K562 (cell line): Measurements from ENCODE around the gene MINDY4. TPM values are rescaled to one million over a fixed set of nuclear protein-coding genes. Genes with fewer than 3 reads are reported as not detected.

Source experiments
- CBFA2T3 ChIP-seq: fragments of 450-650 bp; IDR thresholded peaks from 2 replicates; pipeline ENCODE4 v1.6.1; 2017
- HNRNPUL1 ChIP-seq: fragments of 200-400 bp; formaldehyde crosslinking; IDR thresholded peaks from 2 replicates; pipeline ENCODE4 v1.6.1; 2017; ENCODE audit warnings: low read length
- KDM2B ChIP-seq: fragments of 250-450 bp; sonication (Bioruptor Pico); IDR thresholded peaks from 2 replicates; pipeline ENCODE4 v1.8.0; 2021; ENCODE audit warnings: mild to moderate bottlenecking, moderate library complexity
- NCOA4 ChIP-seq: fragments of 450-650 bp; IDR thresholded peaks from 2 replicates; pipeline ENCODE4 v1.6.1; 2018; ENCODE audit warnings: mild to moderate bottlenecking; ENCODE audit not compliant: partially characterized antibody
- ZBTB40 ChIP-seq, 2 experiments: fragments of 450-650 bp in 1 of 2; sonication (generic) in 1 of 2; formaldehyde crosslinking in 1 of 2; IDR thresholded peaks; 2 replicates each; pipeline versions ENCODE4 v1.7.1 to v1.9.0; 2016 to 2022; ENCODE audit warnings: inconsistent platforms in 1 of 2, mild to moderate bottlenecking in 1 of 2, missing genetic modification reagents in 1 of 2
- ZSCAN32 ChIP-seq: fragments of 450-650 bp; formaldehyde crosslinking; IDR thresholded peaks from 2 replicates; pipeline ENCODE4 v1.4.0; 2020; ENCODE audit warnings: mild to moderate bottlenecking, moderate library complexity
- polyA plus RNA-seq, 8 experiments: library from polyadenylated mRNA; depleted of rRNA in 4 of 8; stranded (reverse) in 5 of 8; unstranded in 3 of 8; fragments of >200 nt; fragmentation: Nextera tagmentation in 2 of 8; fragmentation: Illumina TruSeq in 1 of 8; extraction: Ambion mirVana in 2 of 8; extraction: Trizol in 1 of 8; gene quantifications; 2 replicates each; pipeline versions ENCODE4 v1.2.1 to v1.2.3, GENCODE V29; 2011 to 2014; ENCODE audit warnings: inconsistent platforms in 1 of 8, missing spikeins in 1 of 8
- total RNA-seq, 7 experiments: library from RNA; depleted of rRNA in 6 of 7; stranded (reverse); fragments of >200 nt in 6 of 7; fragmentation: Illumina TruSeq in 2 of 7; extraction: Trizol in 2 of 7; gene quantifications; 2 replicates each; pipeline versions ENCODE4 v1.2.1 to v1.2.3, GENCODE V29; 2011 to 2021; ENCODE audit warnings: low replicate concordance in 1 of 7
- TF ChIP-seq, protein P1 (sequence below): sonication (generic); formaldehyde crosslinking; IDR thresholded peaks from 2 replicates; pipeline ENCODE4 v1.8.0; 2022; ENCODE audit warnings: missing genetic modification reagents, mild to moderate bottlenecking, borderline replicate concordance

MINDY4 gene
- total and polyA plus RNA-seq, 9 of the 15 experiments (the other 6 are each of a cell fraction or from before 2014, with no cell fraction given), result 2.1 to 16.7 (median 11.0) TPM

GRCh38 chr7:30902466-30902865 lies 131.2 kb downstream of the MINDY4 start (continued):
- TF ChIP-seq ZBTB40 (IDR thresholded peaks at IDR 0.05), result no peak
- no peak for TF ChIP-seq ZBTB40 (CRISPR knock-in tag; IDR thresholded peaks at IDR 0.05)
- TF ChIP-seq ZSCAN32 (CRISPR knock-in tag), result no peak
- no peak for TF ChIP-seq HNRNPUL1
- no peak for TF ChIP-seq KDM2B
- TF ChIP-seq, protein P1, sequence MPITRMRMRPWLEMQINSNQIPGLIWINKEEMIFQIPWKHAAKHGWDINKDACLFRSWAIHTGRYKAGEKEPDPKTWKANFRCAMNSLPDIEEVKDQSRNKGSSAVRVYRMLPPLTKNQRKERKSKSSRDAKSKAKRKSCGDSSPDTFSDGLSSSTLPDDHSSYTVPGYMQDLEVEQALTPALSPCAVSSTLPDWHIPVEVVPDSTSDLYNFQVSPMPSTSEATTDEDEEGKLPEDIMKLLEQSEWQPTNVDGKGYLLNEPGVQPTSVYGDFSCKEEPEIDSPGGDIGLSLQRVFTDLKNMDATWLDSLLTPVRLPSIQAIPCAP (CRISPR knock-in tag), result no peak
- no peak for TF ChIP-seq CBFA2T3
- TF ChIP-seq NCOA4, result no peak
